Measurements from ENCODE around the gene XPR1. TPM values are rescaled to one million over a fixed set of nuclear protein-coding genes. Genes with fewer than 3 reads are reported as not detected.
"Not testable (repeated sequence)": the region's sequence is repeated elsewhere in the genome, so short reads cannot be mapped to it uniquely, and the experiment has no call there.

The XPR1 gene
- total RNA-seq, 4 donors from 2014 or later: 16.8 to 25.3 (median 18.8) TPM

DNA sequence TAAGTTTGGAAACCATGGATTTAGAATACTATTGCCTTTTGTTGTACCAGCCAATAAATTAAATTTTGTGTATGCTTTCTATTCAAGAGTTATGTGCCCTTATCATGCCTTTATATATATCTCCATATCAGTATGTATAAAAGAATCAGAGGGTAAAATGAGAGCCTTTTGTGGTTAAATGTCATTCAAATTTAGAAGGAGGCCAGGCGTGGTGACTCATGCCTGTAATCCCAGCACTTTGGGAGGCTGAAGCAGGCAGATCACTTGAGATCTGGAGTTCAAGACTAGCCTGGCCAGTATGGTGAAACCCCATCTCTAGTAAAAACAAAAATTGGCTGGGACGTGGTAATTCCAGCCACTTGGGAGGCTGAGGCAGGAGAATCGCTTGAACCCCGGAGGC, 88.9 kb downstream of the XPR1 start:
- Histone ChIP-seq H3K36me3 (no peaks in the 10 kb centered on the region), H3K4me3 (no peak overlapping the region), H3K27me3 (no peaks in the 10 kb centered on the region), H3K27ac (no peak overlapping the region), H3K9me3 (no peaks in the 10 kb centered on the region), H3K4me1 (no peaks in the 10 kb centered on the region)
- WGBS, 2 donors: 89 to 93% methylated on average over 4 of the region's 4 CpGs
- DNase-seq (ENCODE audit: low spot score in 2 of 2): no peak
- TF ChIP-seq EP300 (IDR thresholded peaks at IDR 0.05) (no peak), POLR2A (IDR thresholded peaks at IDR 0.05) (no peak)
- TF ChIP-seq, protein P1, sequence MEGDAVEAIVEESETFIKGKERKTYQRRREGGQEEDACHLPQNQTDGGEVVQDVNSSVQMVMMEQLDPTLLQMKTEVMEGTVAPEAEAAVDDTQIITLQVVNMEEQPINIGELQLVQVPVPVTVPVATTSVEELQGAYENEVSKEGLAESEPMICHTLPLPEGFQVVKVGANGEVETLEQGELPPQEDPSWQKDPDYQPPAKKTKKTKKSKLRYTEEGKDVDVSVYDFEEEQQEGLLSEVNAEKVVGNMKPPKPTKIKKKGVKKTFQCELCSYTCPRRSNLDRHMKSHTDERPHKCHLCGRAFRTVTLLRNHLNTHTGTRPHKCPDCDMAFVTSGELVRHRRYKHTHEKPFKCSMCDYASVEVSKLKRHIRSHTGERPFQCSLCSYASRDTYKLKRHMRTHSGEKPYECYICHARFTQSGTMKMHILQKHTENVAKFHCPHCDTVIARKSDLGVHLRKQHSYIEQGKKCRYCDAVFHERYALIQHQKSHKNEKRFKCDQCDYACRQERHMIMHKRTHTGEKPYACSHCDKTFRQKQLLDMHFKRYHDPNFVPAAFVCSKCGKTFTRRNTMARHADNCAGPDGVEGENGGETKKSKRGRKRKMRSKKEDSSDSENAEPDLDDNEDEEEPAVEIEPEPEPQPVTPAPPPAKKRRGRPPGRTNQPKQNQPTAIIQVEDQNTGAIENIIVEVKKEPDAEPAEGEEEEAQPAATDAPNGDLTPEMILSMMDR (IDR thresholded peaks at IDR 0.05): no peak

DNA sequence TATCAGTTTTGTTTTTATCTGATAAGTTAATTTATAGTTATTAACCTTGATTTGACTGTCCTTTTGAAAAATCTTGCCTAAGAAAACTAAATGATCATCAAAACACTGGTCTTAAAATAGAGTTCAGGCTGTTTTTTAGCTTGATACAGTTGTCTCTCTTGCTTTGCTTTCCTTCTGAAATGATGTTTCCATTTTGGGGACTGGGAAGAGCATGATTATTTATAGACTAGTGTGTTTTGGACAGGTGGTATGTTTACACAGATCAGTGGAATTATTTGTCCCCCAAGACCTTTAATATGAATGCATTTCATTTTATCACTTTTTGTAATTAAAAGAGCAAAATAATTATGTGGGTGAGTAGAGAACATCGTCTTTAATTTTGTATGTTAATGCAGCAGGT, 90.8 kb downstream of the XPR1 start:
- Histone ChIP-seq H3K4me3 (no peak overlapping the region), H3K36me3 (peaks cover 0 to 6% (median 0%) of the 10 kb centered on the region in 3 donors), H3K4me1 (no peaks in the 10 kb centered on the region), H3K27ac (no peak overlapping the region), H3K27me3 (no peaks in the 10 kb centered on the region), H3K9me3 (no peaks in the 10 kb centered on the region)
- no peak for DNase-seq (ENCODE audit: low spot score in 2 of 2)
- WGBS, 2 donors: 88 to 95% methylated on average over 1 of the region's 1 CpG
- TF ChIP-seq EP300 (IDR thresholded peaks at IDR 0.05) (no peak), POLR2A (IDR thresholded peaks at IDR 0.05) (no peak)
- TF ChIP-seq, protein P1 (IDR thresholded peaks at IDR 0.05): no peak

DNA sequence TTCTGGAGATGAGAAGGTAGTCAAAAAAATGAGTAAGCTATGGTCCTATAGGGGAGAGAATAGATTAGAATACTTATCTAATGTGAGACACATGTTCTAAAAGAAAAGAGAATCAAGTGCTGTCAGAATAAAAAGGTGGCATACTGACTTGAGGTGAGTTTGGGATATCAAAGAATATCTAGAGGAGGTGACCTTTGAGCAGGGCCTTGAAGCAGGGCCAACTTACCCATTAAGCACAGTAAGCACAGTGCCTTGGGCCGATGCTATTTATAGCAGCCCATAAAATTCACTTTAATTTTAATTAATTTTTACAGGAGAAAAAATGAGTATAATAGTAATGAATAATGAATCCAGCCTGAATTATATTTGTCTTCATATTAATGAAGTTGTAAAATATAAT, 92.2 kb downstream of the XPR1 start:
- Histone ChIP-seq H3K27ac (no peak overlapping the region), H3K36me3 (peaks cover 0 to 6% (median 0%) of the 10 kb centered on the region in 3 donors), H3K4me1 (no peaks in the 10 kb centered on the region), H3K4me3 (no peak overlapping the region), H3K27me3 (no peaks in the 10 kb centered on the region), H3K9me3 (peaks cover 0 to 4% (median 1%) of the 10 kb centered on the region in 4 donors)
- no peak for TF ChIP-seq EP300 (IDR thresholded peaks at IDR 0.05)
- no peak for TF ChIP-seq POLR2A (IDR thresholded peaks at IDR 0.05)
- TF ChIP-seq, protein P1 (IDR thresholded peaks at IDR 0.05): no peak
- WGBS, 2 donors: 91 to 94% methylated on average over 1 of the region's 1 CpG
- DNase-seq (ENCODE audit: low spot score in 2 of 2): no peak

DNA sequence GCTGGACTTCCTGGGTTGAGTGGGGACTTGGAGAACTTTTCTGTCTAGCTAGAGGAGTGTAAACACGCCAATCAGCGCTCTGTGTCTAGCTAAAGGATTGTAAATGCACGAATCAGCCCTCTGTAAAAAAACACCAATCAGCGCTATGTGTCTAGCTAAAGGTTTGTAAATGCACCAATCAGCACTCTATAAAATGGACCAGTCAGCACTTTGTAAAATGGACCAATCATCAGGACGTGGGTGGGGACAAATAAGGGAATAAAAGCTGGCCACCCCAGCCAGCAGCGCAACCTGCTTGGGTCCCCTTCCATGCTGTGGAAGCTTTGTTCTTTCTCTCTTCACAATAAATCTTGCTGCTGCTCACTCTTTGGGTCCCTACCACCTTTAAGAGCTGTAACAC, 94.2 kb downstream of the XPR1 start:
- H3K4me3 ChIP-seq; H3K36me3 ChIP-seq; H3K27me3 ChIP-seq; H3K27ac ChIP-seq; DNase-seq (ENCODE audit: low spot score in 2 of 2); H3K4me1 ChIP-seq: not testable (repeated sequence)
- H3K9me3 ChIP-seq: peaks cover 0 to 20% (median 2%) of the 10 kb centered on the region in 4 donors
- WGBS, 2 donors: 94% methylated on average over 6 of the region's 6 CpGs

DNA sequence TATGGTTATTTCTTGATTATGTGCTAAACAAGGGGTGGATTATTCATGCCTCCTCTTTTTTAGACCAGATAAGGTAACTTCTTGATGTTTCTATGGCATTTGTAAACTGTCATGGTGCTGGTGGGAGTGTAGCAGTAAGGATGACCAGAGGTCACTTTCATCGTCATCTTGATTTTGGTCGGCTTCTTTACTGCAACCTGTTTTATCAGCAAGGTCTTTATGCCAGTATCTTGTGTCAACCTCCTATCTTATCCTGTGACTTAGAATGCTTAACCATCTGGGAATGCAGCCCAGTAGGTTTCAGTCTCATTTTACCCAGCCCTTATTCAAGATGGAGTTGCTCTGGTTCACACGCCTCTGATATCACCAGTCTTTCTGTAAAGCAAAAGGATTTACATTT, 95.9 kb downstream of the XPR1 start:
- not testable (repeated sequence) for H3K36me3 ChIP-seq; DNase-seq (ENCODE audit: low spot score in 2 of 2); H3K27me3 ChIP-seq; H3K4me1 ChIP-seq; H3K4me3 ChIP-seq; H3K27ac ChIP-seq
- WGBS, 2 donors: 92 to 97% methylated on average over 3 of the region's 3 CpGs
- H3K9me3 ChIP-seq: peaks cover 0 to 27% (median 2%) of the 10 kb centered on the region in 4 donors

DNA sequence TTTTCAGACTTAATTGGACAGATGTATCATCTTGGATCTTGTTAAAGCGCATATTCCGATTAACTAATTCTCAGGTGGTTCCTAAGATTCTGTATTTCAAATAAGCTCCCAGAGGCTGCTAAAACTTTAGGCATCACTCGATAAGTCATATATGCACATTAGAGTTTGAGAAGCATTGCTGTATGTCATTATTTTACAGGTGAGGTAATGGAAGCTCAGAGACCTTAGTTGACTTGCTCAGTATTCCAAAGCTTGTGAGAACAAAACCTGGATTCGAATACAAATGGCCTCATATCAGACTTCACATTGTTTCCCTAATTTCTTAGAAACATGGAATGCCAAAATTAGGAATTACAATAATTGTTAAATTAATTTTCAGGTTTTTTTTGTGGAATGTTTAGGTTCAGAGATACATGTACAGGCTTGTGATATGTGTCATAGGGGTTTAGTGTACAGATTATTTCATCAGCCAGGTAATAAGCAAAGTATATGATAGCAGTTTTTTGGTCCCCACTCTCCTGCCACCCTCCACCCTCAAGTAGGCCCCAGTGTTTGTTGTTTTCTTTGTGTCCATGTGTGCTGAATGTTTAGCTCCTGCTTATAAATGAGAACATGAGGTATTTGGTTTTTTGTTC, 96.8 kb downstream of the XPR1 start:
- no peaks in the 10 kb centered on the region for H3K27me3 ChIP-seq
- H3K27ac ChIP-seq: no peak overlapping the region
- H3K9me3 ChIP-seq: peaks cover 0 to 36% (median 2%) of the 10 kb centered on the region in 4 donors
- H3K4me3 ChIP-seq: no peak overlapping the region
- H3K4me1 ChIP-seq: no peaks in the 10 kb centered on the region
- TF ChIP-seq POLR2A (IDR thresholded peaks at IDR 0.05) (no peak), EP300 (IDR thresholded peaks at IDR 0.05) (no peak)
- TF ChIP-seq, protein P1 (IDR thresholded peaks at IDR 0.05): no peak
- no peak for DNase-seq (ENCODE audit: low spot score in 2 of 2)
- peaks cover 0 to 16% (median 0%) of the 10 kb centered on the region in 3 donors for H3K36me3 ChIP-seq
- WGBS, 2 donors: 94 to 97% methylated on average over 4 of the region's 4 CpGs
